HFFc6 (cell line): ENCODE measurements around the gene GALNT10. TPM values are rescaled to one million over a fixed set of nuclear protein-coding genes. Genes with fewer than 3 reads are reported as not detected.

Experiments used
- DNase-seq: peaks from one replicate; pipeline ENCODE4 v3.0.0-alpha.2; 2018
- H3K27ac Mint-ChIP-seq: 2 replicates; pipeline ENCODE4 v1.8.0; 2020; ENCODE audit warnings: mild to moderate bottlenecking, mixed read lengths
- H3K27me3 Mint-ChIP-seq: 2 replicates; pipeline ENCODE4 v1.8.0; 2021; ENCODE audit warnings: mild to moderate bottlenecking, moderate library complexity, mixed read lengths; ENCODE audit not compliant: insufficient read depth
- H3K36me3 Mint-ChIP-seq: 2 replicates; pipeline ENCODE4 v1.8.0; 2021; ENCODE audit warnings: low read depth, mixed read lengths
- H3K4me1 Mint-ChIP-seq: 2 replicates; pipeline ENCODE4 v1.8.0; 2020; ENCODE audit warnings: low read depth, mixed read lengths
- H3K4me3 Mint-ChIP-seq: 2 replicates; pipeline ENCODE4 v1.8.0; 2020; ENCODE audit warnings: mild to moderate bottlenecking, moderate library complexity, mixed read lengths
- H3K9me3 Mint-ChIP-seq: 2 replicates; pipeline ENCODE4 v1.8.0; 2020; ENCODE audit warnings: mild to moderate bottlenecking, mixed read lengths
- total RNA-seq, 6 experiments: library from RNA; stranded (reverse); fragmentation: NEBNext Ultra II Directional; extraction: Animal tissue kit (Norgen Biotek cat#: 25700); gene quantifications; 2 replicates in 1 of 6; 3 replicates in 5 of 6; pipeline ENCODE4 v1.2.3, GENCODE V29; 2021
- TF ChIP-seq, protein P1 (sequence below): fragments of 200-600 bp; sonication (generic); IDR thresholded peaks from 2 replicates; pipeline ENCODE4 v1.5.0; 2021; ENCODE audit warnings: antibody characterized with exemption, mild to moderate bottlenecking

The GALNT10 gene
- total RNA-seq, 6 experiments from 2014 or later, result 129 to 161 (median 157) TPM

DNA sequence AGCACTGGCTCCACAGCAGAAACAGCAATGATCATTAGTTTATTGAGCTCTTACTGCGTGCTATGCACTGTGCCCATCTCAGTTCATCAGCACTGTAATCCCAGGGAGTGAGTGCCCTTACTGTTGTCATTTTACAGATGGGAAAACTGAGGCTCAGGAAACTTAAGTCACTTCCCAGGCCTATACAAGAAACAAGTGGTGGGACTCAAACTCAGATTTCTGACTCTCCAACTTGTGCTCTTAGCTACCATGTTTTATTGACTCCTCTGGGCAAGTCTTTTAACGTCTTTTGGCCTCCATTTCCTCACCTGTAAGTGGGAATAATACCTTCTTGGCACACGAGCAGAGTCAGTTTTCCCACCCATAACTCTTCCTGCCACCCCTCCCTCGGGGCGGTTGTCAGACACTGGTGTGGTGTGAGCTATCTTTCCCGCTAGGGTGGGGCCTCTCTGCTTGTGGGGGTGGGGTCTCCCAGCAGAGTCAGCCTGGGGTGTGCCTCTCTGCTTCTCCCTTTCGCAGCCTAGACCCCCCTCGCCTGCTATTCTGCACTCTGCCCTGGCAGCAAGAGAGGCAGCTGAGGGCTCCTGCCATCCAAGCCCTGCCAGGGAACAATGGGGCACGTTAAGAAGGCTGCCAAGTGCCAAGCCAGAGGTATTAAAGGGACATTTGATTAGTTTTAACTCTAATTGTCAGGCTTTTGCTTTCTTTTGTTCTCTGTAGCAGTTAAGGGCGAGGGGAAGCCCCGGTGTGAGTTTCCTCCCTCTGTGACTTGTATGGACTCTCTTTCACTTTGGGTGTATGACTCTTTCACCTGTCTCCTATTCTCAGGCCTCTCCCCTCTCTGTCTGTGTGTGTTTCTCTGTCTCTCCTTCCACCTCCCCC is 12.1 kb downstream of the GALNT10 start:
- no peak for DNase-seq
- Mint-ChIP-seq H3K4me3 (no peak overlapping the region), H3K27ac (peak overlapping the region; percentile 1), H3K36me3 (peaks cover 64% of the 10 kb centered on the region), H3K27me3 (no peaks in the 10 kb centered on the region; the same call in none of the 2 replicates), H3K9me3 (no peaks in the 10 kb centered on the region), H3K4me1 (peaks cover 81% of the 10 kb centered on the region)
- TF ChIP-seq, protein P1, sequence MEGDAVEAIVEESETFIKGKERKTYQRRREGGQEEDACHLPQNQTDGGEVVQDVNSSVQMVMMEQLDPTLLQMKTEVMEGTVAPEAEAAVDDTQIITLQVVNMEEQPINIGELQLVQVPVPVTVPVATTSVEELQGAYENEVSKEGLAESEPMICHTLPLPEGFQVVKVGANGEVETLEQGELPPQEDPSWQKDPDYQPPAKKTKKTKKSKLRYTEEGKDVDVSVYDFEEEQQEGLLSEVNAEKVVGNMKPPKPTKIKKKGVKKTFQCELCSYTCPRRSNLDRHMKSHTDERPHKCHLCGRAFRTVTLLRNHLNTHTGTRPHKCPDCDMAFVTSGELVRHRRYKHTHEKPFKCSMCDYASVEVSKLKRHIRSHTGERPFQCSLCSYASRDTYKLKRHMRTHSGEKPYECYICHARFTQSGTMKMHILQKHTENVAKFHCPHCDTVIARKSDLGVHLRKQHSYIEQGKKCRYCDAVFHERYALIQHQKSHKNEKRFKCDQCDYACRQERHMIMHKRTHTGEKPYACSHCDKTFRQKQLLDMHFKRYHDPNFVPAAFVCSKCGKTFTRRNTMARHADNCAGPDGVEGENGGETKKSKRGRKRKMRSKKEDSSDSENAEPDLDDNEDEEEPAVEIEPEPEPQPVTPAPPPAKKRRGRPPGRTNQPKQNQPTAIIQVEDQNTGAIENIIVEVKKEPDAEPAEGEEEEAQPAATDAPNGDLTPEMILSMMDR, result no peak

DNA sequence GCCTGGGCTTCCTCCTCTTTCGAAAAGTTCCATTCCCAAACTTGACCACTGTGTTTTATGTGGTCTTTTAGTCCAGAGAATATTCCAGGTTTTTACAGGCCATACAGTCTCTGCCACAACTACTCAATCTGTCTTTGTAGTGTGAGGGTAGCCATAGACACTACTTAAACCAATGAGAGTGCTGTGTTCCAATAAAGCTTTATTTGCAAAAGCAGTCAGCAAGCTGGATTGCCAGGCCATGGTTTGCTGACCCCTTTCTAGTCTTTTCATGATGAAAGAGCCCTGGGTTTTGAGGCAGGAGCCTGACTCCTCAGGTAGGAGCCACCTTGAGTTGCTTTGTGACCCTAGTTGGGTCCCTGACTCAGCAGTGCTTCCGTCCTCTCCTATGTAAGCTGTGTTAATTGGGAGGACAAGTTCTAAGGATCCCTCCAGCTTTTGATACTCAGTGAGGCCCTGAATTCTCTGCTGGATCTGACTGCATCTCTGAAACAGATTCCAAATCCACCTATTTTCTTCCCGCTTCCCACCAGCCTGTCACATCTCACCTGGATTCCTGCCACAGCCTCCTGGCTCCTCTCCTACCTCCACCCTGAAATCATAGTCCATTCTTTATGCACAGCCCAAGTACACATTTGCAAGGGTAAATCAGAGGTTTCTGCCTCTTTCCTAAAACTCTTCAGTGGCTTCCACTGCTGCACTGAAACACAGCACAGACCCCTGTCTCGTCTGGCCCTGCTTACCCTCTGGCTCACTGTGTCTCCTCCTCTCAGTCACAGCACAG is 13.5 kb downstream of the GALNT10 start:
- Mint-ChIP-seq H3K27ac (peak overlapping the region; percentile 23), H3K4me1 (peaks cover 81% of the 10 kb centered on the region), H3K36me3 (peaks cover 61% of the 10 kb centered on the region), H3K27me3 (no peaks in the 10 kb centered on the region; the same call in none of the 2 replicates), H3K4me3 (no peak overlapping the region), H3K9me3 (0 out of 2 replicates have a peak, but pooled peaks cover 5% of the 10 kb centered on the region)
- TF ChIP-seq, protein P1, result no peak
- DNase-seq, result no peak

DNA sequence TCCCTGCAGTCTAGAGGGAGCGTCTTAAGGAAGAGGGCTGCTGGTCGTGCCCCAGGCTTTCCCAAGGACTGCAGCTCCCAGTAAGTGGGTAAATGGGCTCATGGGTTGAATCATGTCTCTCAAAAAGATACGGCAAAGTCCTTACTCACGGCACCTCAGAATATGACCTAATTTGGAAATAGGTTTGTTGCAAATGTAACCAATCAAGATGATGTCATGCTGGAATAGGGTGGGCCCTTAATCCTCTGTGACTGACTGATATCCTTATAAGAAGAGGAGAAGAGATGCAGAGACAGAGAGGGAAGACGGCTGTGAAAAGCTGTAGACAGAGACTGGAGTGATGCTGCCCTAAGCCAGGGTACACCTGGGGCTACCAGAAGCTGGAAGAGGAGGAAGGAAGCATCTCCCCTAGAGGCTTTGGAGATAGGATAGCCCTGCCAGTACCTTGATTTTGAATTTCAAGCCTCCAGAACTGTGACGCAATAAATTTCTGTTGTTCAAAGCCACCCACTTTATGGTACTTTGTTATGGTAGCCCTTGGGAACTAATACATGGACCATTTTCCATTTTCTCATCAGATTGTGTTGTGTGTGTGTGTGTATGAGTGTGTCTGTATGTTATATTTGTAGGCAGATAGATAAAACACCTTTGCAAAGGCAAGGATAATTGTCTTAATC is 15.0 kb downstream of the GALNT10 start:
- TF ChIP-seq, protein P1, result no peak
- H3K9me3 Mint-ChIP-seq, result 0 out of 2 replicates have a peak, but pooled peaks cover 5% of the 10 kb centered on the region
- peak; percentile 43 for DNase-seq
- H3K4me1 Mint-ChIP-seq, result peaks cover 81% of the 10 kb centered on the region
- H3K4me3 Mint-ChIP-seq, result no peak overlapping the region; the same call in 1 of the 2 replicates
- no peaks in the 10 kb centered on the region; the same call in none of the 2 replicates for H3K27me3 Mint-ChIP-seq
- H3K27ac Mint-ChIP-seq, result peak overlapping the region; percentile 89
- peaks cover 60% of the 10 kb centered on the region for H3K36me3 Mint-ChIP-seq

DNA sequence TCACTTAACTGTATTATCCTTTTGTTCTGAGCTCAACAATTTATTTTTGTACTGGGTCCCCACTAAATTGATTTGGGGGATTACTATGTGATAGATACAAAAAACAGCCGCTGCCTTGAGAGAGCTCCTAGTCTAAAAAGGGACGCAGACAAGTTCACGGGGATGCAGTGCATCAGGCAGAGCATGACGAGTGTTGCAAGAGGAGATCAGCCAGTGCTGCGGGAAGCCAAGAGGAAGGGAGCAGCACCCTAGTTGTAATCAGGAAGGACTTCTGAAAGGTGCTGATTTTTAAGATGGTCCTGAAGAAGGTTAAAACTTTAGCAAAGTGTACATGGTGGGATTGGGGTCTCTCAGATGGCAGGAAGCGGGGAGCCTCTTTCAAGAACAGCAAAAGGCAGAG is 15.8 kb downstream of the GALNT10 start:
- H3K27ac Mint-ChIP-seq, result peak overlapping the region; percentile 89; the same call in 1 of the 2 replicates
- no peaks in the 10 kb centered on the region; the same call in none of the 2 replicates for H3K27me3 Mint-ChIP-seq
- TF ChIP-seq, protein P1, result no peak
- DNase-seq, result no peak
- H3K9me3 Mint-ChIP-seq, result 0 out of 2 replicates have a peak, but pooled peaks cover 5% of the 10 kb centered on the region
- H3K4me1 Mint-ChIP-seq, result peaks cover 85% of the 10 kb centered on the region
- no peak overlapping the region for H3K4me3 Mint-ChIP-seq
- peaks cover 61% of the 10 kb centered on the region for H3K36me3 Mint-ChIP-seq

DNA sequence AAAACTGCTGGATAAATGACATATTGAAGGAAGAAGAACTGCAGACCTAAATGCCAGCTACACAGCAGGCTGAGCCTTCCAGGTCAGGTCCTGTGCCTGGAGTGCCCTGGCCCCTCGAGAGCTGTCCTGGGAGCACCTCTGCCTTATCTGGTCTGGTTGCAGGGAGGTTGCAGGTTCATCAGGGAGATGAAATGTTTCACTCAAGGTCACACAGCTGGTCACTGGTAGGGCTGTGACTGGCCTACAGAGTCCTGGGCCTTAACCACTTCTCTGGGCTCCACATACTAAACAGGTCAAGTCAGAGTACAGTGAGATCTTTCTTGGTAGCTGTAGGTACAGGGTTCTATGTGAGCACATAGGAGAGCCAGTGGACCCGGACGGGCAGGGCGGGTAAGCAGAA is 16.7 kb downstream of the GALNT10 start:
- peaks cover 63% of the 10 kb centered on the region for H3K36me3 Mint-ChIP-seq
- peak overlapping the region; percentile 71 for H3K27ac Mint-ChIP-seq
- H3K27me3 Mint-ChIP-seq, result no peaks in the 10 kb centered on the region; the same call in none of the 2 replicates
- DNase-seq, result no peak
- H3K4me3 Mint-ChIP-seq, result no peak overlapping the region
- H3K4me1 Mint-ChIP-seq, result peaks cover 94% of the 10 kb centered on the region
- H3K9me3 Mint-ChIP-seq, result 0 out of 2 replicates have a peak, but pooled peaks cover 5% of the 10 kb centered on the region
- TF ChIP-seq, protein P1, result no peak
